GM21825 (cell line): ENCODE data around the gene NPW.
"Not testable (repeated sequence)": the region's sequence is repeated elsewhere in the genome, so short reads cannot be mapped to it uniquely, and the experiment has no call there.

ENCODE experiments used
- ATAC-seq: cut with Tn5 transposase; IDR thresholded peaks from one replicate; pipeline ENCODE4 v1.9.1; 2021; ENCODE audit warnings: mild to moderate bottlenecking, moderate library complexity; ENCODE audit not compliant: unreplicated experiment

NPW gene

GRCh38 chr16:2001456-2002355, 17.9 kb upstream of the NPW start:
- no peak for ATAC-seq

GRCh38 chr16:2002406-2003230, 17.0 kb upstream of the NPW start:
- no peak for ATAC-seq

- no peak for ATAC-seq
Observed at GRCh38 chr16:2003231-2003826, 16.3 kb upstream of the NPW start.

- ATAC-seq, result peak; percentile 60
Observed at GRCh38 chr16:2003827-2004641, 15.6 kb upstream of the NPW start.

GRCh38 chr16:2004795-2005517, 14.6 kb upstream of the NPW start:
- no peak for ATAC-seq

GRCh38 chr16:2005646-2006045, 13.9 kb upstream of the NPW start:
- no peak for ATAC-seq

- ATAC-seq, result no peak
Observed at GRCh38 chr16:2006317-2006716, 13.3 kb upstream of the NPW start.

- ATAC-seq, result no peak
Observed at GRCh38 chr16:2007081-2007836, 12.3 kb upstream of the NPW start.

GRCh38 chr16:2008009-2008526, 11.5 kb upstream of the NPW start:
- ATAC-seq, result no peak

- ATAC-seq, result no peak
Observed at GRCh38 chr16:2008631-2009163, 10.9 kb upstream of the NPW start.

GRCh38 chr16:2009164-2009711, 10.3 kb upstream of the NPW start:
- peak; percentile 23 for ATAC-seq

- ATAC-seq, result peak; percentile 74
Observed at GRCh38 chr16:2009791-2010510, 9.6 kb upstream of the NPW start, which contains the start of gene ZNF598. TSS of gene ZNF598 (minus strand) at chr16:2009821.

- not testable (repeated sequence) for ATAC-seq
Observed at GRCh38 chr16:2011726-2012125, 7.9 kb upstream of the NPW start.

- ATAC-seq, result no peak
Observed at GRCh38 chr16:2013527-2013926, 6.1 kb upstream of the NPW start.

- no peak for ATAC-seq
Observed at GRCh38 chr16:2015117-2015946, 4.3 kb upstream of the NPW start.

- no peak for ATAC-seq
Observed at GRCh38 chr16:2015947-2016208, 3.7 kb upstream of the NPW start.

GRCh38 chr16:2016407-2016922, 3.1 kb upstream of the NPW start:
- no peak for ATAC-seq
